Stromal cell of bone marrow (primary cell): ENCODE data around the gene DOCK10.
A peak's percentile ranks its signal among the peaks of the same experiment; 100 is the strongest.
"Not testable (repeated sequence)": the region's sequence is repeated elsewhere in the genome, so short reads cannot be mapped to it uniquely, and the experiment has no call there.

Experiments used
- DNase-seq: peaks from one replicate; pipeline ENCODE4 v3.0.0-alpha.2; 2012; ENCODE audit warnings: low read depth

DOCK10 gene

GRCh38 chr2:224918626-224919471 is 123.4 kb downstream of the DOCK10 start:
- DNase-seq: no peak

GRCh38 chr2:224917246-224917645 is 125.0 kb downstream of the DOCK10 start:
- not testable (repeated sequence) for DNase-seq

- no peak for DNase-seq
Observed at GRCh38 chr2:224915136-224915535, 127.1 kb downstream of the DOCK10 start.

- DNase-seq: no peak
Observed at GRCh38 chr2:224910574-224910925, 131.7 kb downstream of the DOCK10 start.

GRCh38 chr2:224909885-224910573 is 132.2 kb downstream of the DOCK10 start:
- peak; percentile 89 for DNase-seq

- no peak for DNase-seq
Observed at GRCh38 chr2:224908818-224909217, 133.4 kb downstream of the DOCK10 start.

GRCh38 chr2:224904381-224904780 is 137.9 kb downstream of the DOCK10 start:
- DNase-seq: no peak

GRCh38 chr2:224903621-224904020 is 138.6 kb downstream of the DOCK10 start:
- no peak for DNase-seq

GRCh38 chr2:224901121-224901676 is 141.1 kb downstream of the DOCK10 start:
- DNase-seq: no peak

GRCh38 chr2:224895377-224895776 is 146.9 kb downstream of the DOCK10 start:
- no peak for DNase-seq

GRCh38 chr2:224894356-224894755 is 147.9 kb downstream of the DOCK10 start:
- no peak for DNase-seq

GRCh38 chr2:224893848-224894247 is 148.4 kb downstream of the DOCK10 start:
- DNase-seq: no peak

GRCh38 chr2:224892574-224893204 is 149.6 kb downstream of the DOCK10 start:
- DNase-seq: no peak

- DNase-seq: no peak
Observed at GRCh38 chr2:224890372-224890771, 151.9 kb downstream of the DOCK10 start.

- DNase-seq: peak; percentile 92
Observed at GRCh38 chr2:224887141-224887540, 155.1 kb downstream of the DOCK10 start.

- peak; percentile 75 for DNase-seq
Observed at GRCh38 chr2:224885836-224886547, 156.3 kb downstream of the DOCK10 start.

- no peak for DNase-seq
Observed at GRCh38 chr2:224885291-224885690, 157.0 kb downstream of the DOCK10 start.

GRCh38 chr2:224884188-224884587 is 158.1 kb downstream of the DOCK10 start:
- peak; percentile 49 for DNase-seq

- DNase-seq: no peak
Observed at GRCh38 chr2:224883700-224884099, 158.6 kb downstream of the DOCK10 start.

GRCh38 chr2:224883172-224883516 is 159.1 kb downstream of the DOCK10 start:
- no peak for DNase-seq

- peak; percentile 94 for DNase-seq
Observed at GRCh38 chr2:224882291-224883171, 159.7 kb downstream of the DOCK10 start.
